Measurements from ENCODE around the gene SERINC5.
"Not testable (repeated sequence)": the region's sequence is repeated elsewhere in the genome, so short reads cannot be mapped to it uniquely, and the experiment has no call there.

SERINC5 gene

GRCh38 chr5:80111376-80111990, 144.4 kb downstream of the SERINC5 start:
- DNase-seq (ENCODE audit: extremely low read depth in 1 of 2, low read depth in 1 of 2): not testable (repeated sequence)

GRCh38 chr5:80109646-80110478, 146.0 kb downstream of the SERINC5 start:
- DNase-seq (ENCODE audit: extremely low read depth in 1 of 2, low read depth in 1 of 2): no peak

DNA sequence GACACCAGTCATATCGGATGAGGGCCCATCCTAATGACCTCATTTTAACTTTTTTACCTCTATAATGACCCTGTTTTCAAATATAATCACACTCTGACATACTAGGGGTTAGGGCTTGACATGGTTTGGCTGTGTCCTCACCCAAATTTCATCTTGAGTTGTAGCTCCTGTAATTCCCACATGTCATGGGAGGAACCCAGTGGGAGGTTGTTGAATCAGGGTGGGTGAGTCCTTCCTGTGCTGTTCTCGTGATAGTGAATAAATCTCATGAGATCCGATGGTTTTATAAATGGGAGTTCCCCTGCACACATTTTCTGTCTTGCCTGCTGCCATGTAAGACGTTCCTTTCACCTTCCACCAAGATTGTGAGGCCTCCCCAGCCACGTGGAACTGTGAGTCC, 148.9 kb downstream of the SERINC5 start:
- DNase-seq (ENCODE audit: extremely low read depth in 1 of 2, low read depth in 1 of 2): no peak

GRCh38 chr5:80105698-80106439, 150.0 kb downstream of the SERINC5 start:
- no peak for DNase-seq (ENCODE audit: extremely low read depth in 1 of 2, low read depth in 1 of 2)

DNA sequence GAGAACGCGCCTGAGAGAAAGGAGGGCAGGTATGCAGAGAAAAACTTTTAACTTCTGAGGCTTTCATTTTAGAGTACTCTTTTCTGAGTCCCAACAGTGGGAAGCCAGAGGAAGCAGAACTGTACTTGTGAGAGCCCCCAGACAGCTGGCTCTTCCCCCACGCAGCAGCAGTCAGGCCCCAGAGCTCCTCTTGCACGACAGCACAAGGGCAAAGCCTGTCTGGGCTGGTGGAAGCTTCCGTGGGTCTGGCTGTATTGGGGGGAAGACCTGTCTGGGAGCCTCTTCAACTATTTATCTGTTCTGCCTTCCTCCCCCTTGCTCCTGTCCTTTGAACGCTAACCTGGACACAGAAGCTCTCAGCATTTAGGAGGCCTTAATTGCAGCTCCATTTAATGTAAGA, 152.5 kb downstream of the SERINC5 start:
- DNase-seq (ENCODE audit: extremely low read depth in 1 of 2, low read depth in 1 of 2): no peak

- no peak for DNase-seq (ENCODE audit: extremely low read depth in 1 of 2, low read depth in 1 of 2)
These were observed 153.9 kb downstream of the SERINC5 start for GRCh38 chr5:80101993-80102392.

- no peak for DNase-seq (ENCODE audit: extremely low read depth in 1 of 2, low read depth in 1 of 2)
These were observed 158.4 kb downstream of the SERINC5 start for GRCh38 chr5:80097451-80097850.

- DNase-seq (ENCODE audit: extremely low read depth in 1 of 2, low read depth in 1 of 2): no peak
These were observed 161.6 kb downstream of the SERINC5 start for GRCh38 chr5:80094236-80094738.

DNA sequence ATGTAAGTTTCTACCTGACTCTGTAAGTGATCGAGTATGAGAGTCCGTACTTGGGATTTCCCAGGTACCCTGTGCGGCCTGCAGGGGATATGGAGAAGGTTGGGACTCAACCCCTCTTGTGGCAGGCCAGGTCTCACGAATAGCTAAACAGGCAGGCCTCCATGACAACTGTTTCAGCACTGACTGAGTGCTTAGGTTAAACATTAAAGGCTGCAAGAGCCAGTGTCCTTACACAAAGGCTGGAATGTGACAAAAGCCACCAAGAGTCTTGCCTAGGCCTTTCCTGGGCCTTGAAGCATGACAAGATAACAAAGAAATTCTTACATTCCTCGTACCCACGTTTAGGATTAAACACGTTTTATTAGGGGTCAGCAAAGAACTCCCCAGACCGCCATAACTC, 162.1 kb downstream of the SERINC5 start:
- no peak for DNase-seq (ENCODE audit: extremely low read depth in 1 of 2, low read depth in 1 of 2)

DNA sequence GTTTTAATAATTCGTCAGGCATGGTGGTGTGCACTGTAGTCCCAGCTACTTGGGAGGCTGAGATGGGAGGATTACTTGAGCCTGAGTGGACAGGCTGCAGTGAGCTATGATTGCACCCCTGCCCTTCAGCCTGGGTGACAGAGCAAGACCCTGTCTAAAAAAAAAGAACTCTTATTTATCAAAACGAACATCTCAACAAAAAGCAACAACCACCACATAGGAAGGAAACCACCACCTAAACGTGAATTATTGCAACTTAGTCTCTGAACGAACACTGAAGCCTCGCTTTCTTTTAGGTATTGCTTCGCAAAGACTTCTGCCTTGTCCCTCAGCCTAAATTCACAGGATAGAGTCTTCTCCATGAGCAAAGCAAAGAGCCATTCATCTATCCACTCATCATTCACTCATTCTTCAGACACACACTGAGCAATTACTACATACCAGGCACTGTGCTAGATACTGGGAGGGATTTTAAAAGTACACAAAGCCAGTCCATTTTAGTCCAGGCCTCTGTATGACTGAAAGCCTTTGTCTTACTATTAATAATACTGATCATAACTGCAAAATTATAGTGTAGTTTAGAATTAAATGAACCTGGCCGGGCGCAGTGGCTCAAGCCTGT, 163.3 kb downstream of the SERINC5 start:
- no peak for DNase-seq (ENCODE audit: extremely low read depth in 1 of 2, low read depth in 1 of 2)

DNA sequence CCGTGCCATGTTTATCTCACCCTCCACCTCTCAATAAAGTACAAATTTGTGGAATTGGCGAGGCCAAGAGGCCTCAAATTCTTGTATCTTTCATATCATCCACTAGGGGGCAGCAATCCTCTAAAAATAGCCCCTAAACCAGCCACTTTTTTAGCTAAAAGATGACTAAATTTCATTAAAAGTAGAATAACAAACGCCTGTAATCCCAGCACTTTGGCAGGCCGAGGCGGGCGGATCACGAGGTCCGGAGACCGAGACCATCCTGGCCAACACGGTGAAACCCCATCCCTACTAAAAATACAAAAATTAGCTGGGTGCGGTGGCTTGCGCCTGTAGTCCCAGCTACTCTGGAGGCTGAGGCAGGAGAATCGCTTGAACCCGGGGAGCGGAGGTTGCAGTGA, 164.1 kb downstream of the SERINC5 start:
- not testable (repeated sequence) for DNase-seq (ENCODE audit: extremely low read depth in 1 of 2, low read depth in 1 of 2)

DNA sequence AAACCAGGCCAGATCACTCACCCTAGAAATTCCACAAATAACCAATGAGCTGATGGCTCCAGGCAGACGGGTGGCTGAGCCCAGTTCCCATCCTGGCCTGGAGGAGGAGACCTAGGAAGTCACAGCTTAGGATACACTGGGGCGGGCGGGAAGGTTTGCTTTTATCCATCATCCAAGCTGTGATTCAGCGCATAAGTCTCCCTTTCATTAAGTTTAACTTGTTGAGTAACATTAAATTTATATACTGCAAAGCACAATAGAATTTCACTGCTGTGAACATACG, 165.0 kb downstream of the SERINC5 start:
- DNase-seq (ENCODE audit: extremely low read depth in 1 of 2, low read depth in 1 of 2): no peak

- no peak for DNase-seq (ENCODE audit: extremely low read depth in 1 of 2, low read depth in 1 of 2)
These were observed 172.6 kb downstream of the SERINC5 start for GRCh38 chr5:80083101-80083890.

DNA sequence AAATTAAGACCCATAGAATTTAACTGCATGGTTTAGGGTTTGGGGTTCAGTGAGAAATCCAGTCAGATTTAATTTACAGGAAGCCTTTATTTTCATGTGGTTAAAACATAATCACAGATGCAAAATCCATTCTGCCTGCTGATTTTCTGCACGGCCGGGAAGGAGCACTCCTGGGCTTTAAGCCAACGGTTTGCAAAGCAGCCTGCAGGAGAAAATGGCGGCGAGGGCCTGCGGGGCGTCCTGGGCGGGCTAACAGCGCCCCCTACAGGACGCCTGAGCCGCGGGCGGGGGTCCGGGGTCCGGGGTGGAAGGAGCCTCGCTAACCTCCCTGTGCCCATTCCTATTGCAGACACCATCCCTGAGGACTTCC, 173.1 kb downstream of the SERINC5 start:
- peak; percentile 34 to 43 for DNase-seq (ENCODE audit: extremely low read depth in 1 of 2, low read depth in 1 of 2)

GRCh38 chr5:80082281-80082680, 173.6 kb downstream of the SERINC5 start:
- DNase-seq (ENCODE audit: extremely low read depth in 1 of 2, low read depth in 1 of 2): no peak

DNA sequence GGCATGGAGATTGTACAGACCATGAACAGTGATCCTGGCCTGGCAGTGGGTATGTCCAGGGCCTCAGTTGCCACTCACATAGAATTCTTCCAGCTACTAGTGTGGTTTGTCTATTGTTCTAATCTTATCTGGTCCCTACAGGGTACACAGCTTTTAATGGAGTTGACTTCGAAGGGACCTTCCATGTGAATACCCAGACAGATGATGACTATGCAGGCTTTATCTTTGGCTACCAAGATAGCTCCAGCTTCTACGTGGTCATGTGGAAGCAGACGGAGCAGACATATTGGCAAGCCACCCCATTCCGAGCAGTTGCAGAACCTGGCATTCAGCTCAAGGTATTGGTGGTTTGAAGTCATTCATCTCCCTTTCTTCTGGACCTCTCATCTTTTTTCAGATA, 176.9 kb downstream of the SERINC5 start:
- no peak for DNase-seq (ENCODE audit: extremely low read depth in 1 of 2, low read depth in 1 of 2)

- DNase-seq (ENCODE audit: extremely low read depth in 1 of 2, low read depth in 1 of 2): no peak
These were observed 178.7 kb downstream of the SERINC5 start for GRCh38 chr5:80077051-80077714.

- DNase-seq (ENCODE audit: extremely low read depth in 1 of 2, low read depth in 1 of 2): no peak
These were observed 179.5 kb downstream of the SERINC5 start for GRCh38 chr5:80076131-80077050.
